Spleen (tissue), 7 donors: ENCODE data around the gene LIF.

ENCODE experiments used
- POLR2A ChIP-seq, 3 donors: fragments of 450-650 bp; IDR thresholded peaks; one replicate each; pipeline ENCODE4 v1.5.1; 2017; ENCODE audit warnings: antibody characterized with exemption in 3 of 3, mild to moderate bottlenecking in 1 of 3
- TF ChIP-seq, protein P1 (sequence below), 11 experiments: fragments of 200-600 bp in 7 of 11; fragments of 450-650 bp in 4 of 11; sonication (generic) in 4 of 11; IDR thresholded peaks in 8 of 11; conservative IDR thresholded peaks in 3 of 11; 1 replicate in 7 of 11; 2 replicates in 4 of 11; pipeline versions ENCODE4 v1.4.0 to v1.8.0; 2016 to 2021; ENCODE audit warnings: antibody characterized with exemption in 11 of 11, inconsistent platforms in 4 of 11, mild to moderate bottlenecking in 1 of 11
- donor health status: DM: no; HTN: no; CAD: no; lungs with moderate emphysema.
- donor health status: DM: no; HTN: no; CAD: no.
- donor health status: DM: no; HTN: no; CAD: no.

DNA sequence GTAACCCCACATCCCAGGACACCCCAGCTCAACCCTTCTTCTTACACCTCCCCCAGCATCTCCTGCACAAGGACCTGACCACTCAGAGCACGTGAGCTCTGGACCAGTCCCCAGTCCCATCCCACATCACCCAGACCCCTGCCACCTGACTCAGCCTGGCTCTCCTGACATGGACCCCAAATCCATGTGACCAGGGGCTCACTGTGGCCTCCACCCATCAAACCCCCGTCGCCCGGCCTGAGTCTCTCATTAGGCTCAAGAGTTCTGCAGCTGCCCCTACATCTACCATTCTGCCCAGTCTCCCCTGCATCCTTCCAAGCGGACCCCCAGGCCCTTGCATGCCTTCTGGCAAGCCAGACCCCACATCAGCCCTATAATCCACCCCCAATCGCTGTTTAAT is 1.9 kb upstream of the LIF start:
- TF ChIP-seq, protein P1, sequence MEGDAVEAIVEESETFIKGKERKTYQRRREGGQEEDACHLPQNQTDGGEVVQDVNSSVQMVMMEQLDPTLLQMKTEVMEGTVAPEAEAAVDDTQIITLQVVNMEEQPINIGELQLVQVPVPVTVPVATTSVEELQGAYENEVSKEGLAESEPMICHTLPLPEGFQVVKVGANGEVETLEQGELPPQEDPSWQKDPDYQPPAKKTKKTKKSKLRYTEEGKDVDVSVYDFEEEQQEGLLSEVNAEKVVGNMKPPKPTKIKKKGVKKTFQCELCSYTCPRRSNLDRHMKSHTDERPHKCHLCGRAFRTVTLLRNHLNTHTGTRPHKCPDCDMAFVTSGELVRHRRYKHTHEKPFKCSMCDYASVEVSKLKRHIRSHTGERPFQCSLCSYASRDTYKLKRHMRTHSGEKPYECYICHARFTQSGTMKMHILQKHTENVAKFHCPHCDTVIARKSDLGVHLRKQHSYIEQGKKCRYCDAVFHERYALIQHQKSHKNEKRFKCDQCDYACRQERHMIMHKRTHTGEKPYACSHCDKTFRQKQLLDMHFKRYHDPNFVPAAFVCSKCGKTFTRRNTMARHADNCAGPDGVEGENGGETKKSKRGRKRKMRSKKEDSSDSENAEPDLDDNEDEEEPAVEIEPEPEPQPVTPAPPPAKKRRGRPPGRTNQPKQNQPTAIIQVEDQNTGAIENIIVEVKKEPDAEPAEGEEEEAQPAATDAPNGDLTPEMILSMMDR (IDR thresholded peaks at IDR 0.05 in 8 of 11, conservative IDR thresholded peaks at IDR 0.05 in 3 of 11), result no peak
- TF ChIP-seq POLR2A (IDR thresholded peaks at IDR 0.05), result no peak
